H9 (cell line): Measurements from ENCODE around the gene ZNF70. TPM values are rescaled to one million over a fixed set of nuclear protein-coding genes. Genes with fewer than 3 reads are reported as not detected.

Source experiments
- DNase-seq: peaks from one replicate; pipeline ENCODE4 v3.0.0-alpha.2; 2017
- H2AFZ ChIP-seq: one replicate; pipeline ENCODE4 v1.6.1; 2013; ENCODE audit warnings: mild to moderate bottlenecking, low read length, control low read depth, moderate library complexity
- H2AK5ac ChIP-seq: 2 replicates; pipeline ENCODE4 v1.6.1; 2013; ENCODE audit warnings: low read length, control low read depth, mixed read lengths; ENCODE audit not compliant: insufficient read length
- H2BK120ac ChIP-seq: one replicate; pipeline ENCODE4 v1.6.1; 2013; ENCODE audit warnings: low read depth, mild to moderate bottlenecking, low read length, control low read depth, inconsistent platforms; ENCODE audit not compliant: poor library complexity, severe bottlenecking
- H2BK12ac ChIP-seq: 2 replicates; pipeline ENCODE4 v1.6.1; 2013; ENCODE audit warnings: low read length, control low read depth, mixed read lengths, low read depth; ENCODE audit not compliant: insufficient read length
- H2BK15ac ChIP-seq: 2 replicates; pipeline ENCODE4 v1.6.1; 2013; ENCODE audit warnings: low read depth, low read length, control low read depth
- H2BK20ac ChIP-seq: one replicate; pipeline ENCODE4 v1.6.1; 2013; ENCODE audit warnings: low read depth, mild to moderate bottlenecking, low read length, control low read depth, inconsistent platforms; ENCODE audit not compliant: poor library complexity, severe bottlenecking
- H2BK5ac ChIP-seq: 2 replicates; pipeline ENCODE4 v1.6.1; 2013; ENCODE audit warnings: low read length, control low read depth, mixed read lengths; ENCODE audit not compliant: insufficient read length
- H3K14ac ChIP-seq: 2 replicates; pipeline ENCODE4 v1.6.1; 2013; ENCODE audit warnings: low read length, control low read depth; ENCODE audit not compliant: insufficient read depth
- H3K18ac ChIP-seq: 2 replicates; pipeline ENCODE4 v1.6.1; 2013; ENCODE audit warnings: low read depth, mild to moderate bottlenecking, mixed read lengths, low read length, control low read depth; ENCODE audit not compliant: insufficient read length
- H3K23ac ChIP-seq: 2 replicates; pipeline ENCODE4 v1.6.1; 2013; ENCODE audit warnings: low read length, control low read depth, mixed read lengths, low read depth; ENCODE audit not compliant: insufficient read length
- H3K23me2 ChIP-seq: 2 replicates; pipeline ENCODE4 v1.6.1; 2013; ENCODE audit warnings: low read depth, mild to moderate bottlenecking, mixed read lengths, low read length, control low read depth; ENCODE audit not compliant: insufficient read length, poor library complexity, severe bottlenecking
- H3K27ac ChIP-seq: 2 replicates; pipeline ENCODE4 v1.5.1; 2013; ENCODE audit warnings: low read length, control low read depth, mixed read lengths, low read depth; ENCODE audit not compliant: insufficient read length
- H3K27me3 ChIP-seq: 2 replicates; pipeline ENCODE4 v1.6.1; 2013; ENCODE audit warnings: low read length, control low read depth, inconsistent platforms; ENCODE audit not compliant: insufficient read depth
- H3K4ac ChIP-seq: 2 replicates; pipeline ENCODE4 v1.6.1; 2013; ENCODE audit warnings: low read depth, mild to moderate bottlenecking, control low read depth, inconsistent platforms, low read length, moderate library complexity
- H3K4me1 ChIP-seq: 2 replicates; pipeline ENCODE4 v1.6.1; 2013; ENCODE audit warnings: low read length, control low read depth, inconsistent platforms; ENCODE audit not compliant: insufficient read depth
- H3K4me2 ChIP-seq: 2 replicates; pipeline ENCODE4 v1.6.1; 2013; ENCODE audit warnings: low read length, control low read depth, mixed read lengths; ENCODE audit not compliant: insufficient read length, insufficient read depth
- H3K56ac ChIP-seq: 2 replicates; pipeline ENCODE4 v1.6.1; 2013; ENCODE audit warnings: low read depth, mild to moderate bottlenecking, mixed read lengths, low read length, control low read depth; ENCODE audit not compliant: insufficient read length
- H3K79me1 ChIP-seq: 2 replicates; pipeline ENCODE4 v1.6.1; 2013; ENCODE audit warnings: low read depth, mild to moderate bottlenecking, moderate library complexity, low read length, control low read depth, inconsistent platforms; ENCODE audit not compliant: insufficient read depth, poor library complexity, severe bottlenecking
- H3K79me2 ChIP-seq: 2 replicates; pipeline ENCODE4 v1.6.1; 2013; ENCODE audit warnings: low read length, control low read depth, inconsistent platforms; ENCODE audit not compliant: insufficient read depth
- H3K9ac ChIP-seq: 2 replicates; pipeline ENCODE4 v1.6.1; 2013; ENCODE audit warnings: low read length, control low read depth, mixed read lengths; ENCODE audit not compliant: insufficient read length; ENCODE audit errors: extremely low read depth
- H3K9me3 ChIP-seq: one replicate; pipeline ENCODE4 v1.6.1; 2013; ENCODE audit warnings: low read depth, low read length, inconsistent platforms; ENCODE audit not compliant: control insufficient read depth
- H3T11ph ChIP-seq: one replicate; pipeline ENCODE4 v1.6.1; 2013; ENCODE audit warnings: mild to moderate bottlenecking, low read length, control low read depth, inconsistent platforms
- H4K20me1 ChIP-seq: one replicate; pipeline ENCODE4 v1.6.1; 2013; ENCODE audit not compliant: control insufficient read depth, insufficient read length, insufficient read depth
- H4K5ac ChIP-seq: 2 replicates; pipeline ENCODE4 v1.6.1; 2013; ENCODE audit warnings: low read depth, mild to moderate bottlenecking, mixed read lengths, low read length, control low read depth; ENCODE audit not compliant: insufficient read length
- H4K8ac ChIP-seq: replicated peaks from 2 replicates; pipeline ENCODE4 v1.6.1; 2013; ENCODE audit warnings: low read length, control low read depth, mixed read lengths, low read depth; ENCODE audit not compliant: insufficient read length
- H4K91ac ChIP-seq: 2 replicates; pipeline ENCODE4 v1.6.1; 2013; ENCODE audit warnings: low read depth, mild to moderate bottlenecking, moderate library complexity, mixed read lengths, low read length, control low read depth; ENCODE audit not compliant: insufficient read length
- H3K27ac Mint-ChIP-seq, 3 experiments: 2 replicates in 2 of 3; 3 replicates in 1 of 3; pipeline ENCODE4 v1.8.0; 2020 to 2021; ENCODE audit warnings: mixed read lengths in 3 of 3, mild to moderate bottlenecking in 1 of 3, moderate library complexity in 1 of 3
- H3K27me3 Mint-ChIP-seq: 2 replicates; pipeline ENCODE4 v1.8.0; 2021; ENCODE audit warnings: low read depth, mild to moderate bottlenecking, moderate library complexity, mixed read lengths
- H3K36me3 Mint-ChIP-seq, 3 experiments: 2 replicates in 2 of 3; 3 replicates in 1 of 3; pipeline ENCODE4 v1.8.0; 2020 to 2021; ENCODE audit warnings: low read depth in 3 of 3, mixed read lengths in 3 of 3; ENCODE audit not compliant: insufficient read depth in 1 of 3
- H3K4me1 Mint-ChIP-seq, 2 experiments: 2 replicates each; pipeline ENCODE4 v1.8.0; 2020; ENCODE audit warnings: mixed read lengths in 2 of 2
- H3K4me3 Mint-ChIP-seq, 2 experiments: 2 replicates in 1 of 2; 3 replicates in 1 of 2; pipeline ENCODE4 v1.8.0; 2020 to 2021; ENCODE audit warnings: mild to moderate bottlenecking in 2 of 2, mixed read lengths in 2 of 2, moderate library complexity in 1 of 2
- H3K9me3 Mint-ChIP-seq, 2 experiments: 2 replicates in 1 of 2; 3 replicates in 1 of 2; pipeline ENCODE4 v1.8.0; 2020; ENCODE audit warnings: mild to moderate bottlenecking in 2 of 2, mixed read lengths in 2 of 2, moderate library complexity in 1 of 2
- WGBS: extraction: QIAGEN DNeasy Blood & Tissue Kit; methylation state at CpG from one replicate; pipeline ENCODE4 v1.1.7; 2013; ENCODE audit warnings: missing lambda C conversion rate, low lambda C conversion rate, mixed read lengths; ENCODE audit not compliant: insufficient read length; ENCODE audit errors: extremely low coverage; 5-methylcytosine and 5-hydroxymethylcytosine counted together
- total RNA-seq: library from RNA; stranded (reverse); gene quantifications from 2 replicates; pipeline ENCODE4 v1.2.1, GENCODE V29; 2021
- TF ChIP-seq, protein P1 (sequence below): fragments of 200-600 bp; sonication (generic); conservative IDR thresholded peaks from 3 replicates; pipeline ENCODE4 v1.8.0; 2021; ENCODE audit warnings: antibody characterized with exemption, mild to moderate bottlenecking

The ZNF70 gene
- total RNA-seq, 1 experiment from 2014 or later, result 3.5 TPM

DNA sequence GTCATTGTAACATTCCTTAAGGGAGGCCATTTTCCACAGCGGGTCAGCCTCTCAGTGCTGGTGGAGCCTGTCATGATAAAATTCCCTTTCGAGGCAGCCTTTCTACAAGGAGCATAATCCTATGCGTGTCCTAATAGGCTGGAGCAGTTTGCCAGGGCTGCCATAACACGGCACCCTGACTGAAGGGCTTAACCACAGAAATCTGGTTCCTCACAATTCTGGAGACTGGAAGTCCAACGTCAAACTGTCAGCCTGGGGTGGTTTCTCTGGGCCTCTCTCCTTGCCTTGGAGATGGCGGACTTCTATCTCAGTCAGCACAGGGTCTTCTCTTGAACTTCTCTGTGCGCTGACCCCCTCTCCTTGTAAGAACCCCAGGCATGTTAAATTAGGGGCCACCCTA is 61.5 kb downstream of the ZNF70 start:
- Mint-ChIP-seq H3K4me1 (no peaks in the 10 kb centered on the region), H3K4me3 (no peak overlapping the region), H3K9me3 (no peaks in the 10 kb centered on the region), H3K36me3 (peaks cover 17 to 36% (median 31%) of the 10 kb centered on the region in 3 experiments), H3K27ac (no peak overlapping the region; a peak in 1 of 7 replicates), H3K27me3 (no peaks in the 10 kb centered on the region)
- Histone ChIP-seq H2BK20ac (no peak overlapping the region), H4K5ac (no peak overlapping the region), H3K9ac (no peak overlapping the region), H3K56ac (no peak overlapping the region), H3K4ac (no peak overlapping the region), H3K27me3 (no peaks in the 10 kb centered on the region), H3K79me2 (no peaks in the 10 kb centered on the region), H3K23ac (no peak overlapping the region), H3K14ac (no peak overlapping the region), H3K23me2 (peaks cover 2% of the 10 kb centered on the region), H3T11ph (no peak overlapping the region), H2BK5ac (no peak overlapping the region), H4K8ac (no peak overlapping the region), H3K18ac (no peak overlapping the region), H2BK12ac (no peak overlapping the region), H3K4me2 (no peak overlapping the region), H3K79me1 (no peaks in the 10 kb centered on the region), H2BK120ac (no peak overlapping the region), H4K91ac (no peak overlapping the region), H4K20me1 (peaks cover 2% of the 10 kb centered on the region), H2BK15ac (no peak overlapping the region), H2AFZ (no peak overlapping the region), H3K9me3 (no peaks in the 10 kb centered on the region), H3K27ac (no peak overlapping the region), H2AK5ac (no peak overlapping the region), H3K4me1 (no peaks in the 10 kb centered on the region)
- TF ChIP-seq, protein P1, sequence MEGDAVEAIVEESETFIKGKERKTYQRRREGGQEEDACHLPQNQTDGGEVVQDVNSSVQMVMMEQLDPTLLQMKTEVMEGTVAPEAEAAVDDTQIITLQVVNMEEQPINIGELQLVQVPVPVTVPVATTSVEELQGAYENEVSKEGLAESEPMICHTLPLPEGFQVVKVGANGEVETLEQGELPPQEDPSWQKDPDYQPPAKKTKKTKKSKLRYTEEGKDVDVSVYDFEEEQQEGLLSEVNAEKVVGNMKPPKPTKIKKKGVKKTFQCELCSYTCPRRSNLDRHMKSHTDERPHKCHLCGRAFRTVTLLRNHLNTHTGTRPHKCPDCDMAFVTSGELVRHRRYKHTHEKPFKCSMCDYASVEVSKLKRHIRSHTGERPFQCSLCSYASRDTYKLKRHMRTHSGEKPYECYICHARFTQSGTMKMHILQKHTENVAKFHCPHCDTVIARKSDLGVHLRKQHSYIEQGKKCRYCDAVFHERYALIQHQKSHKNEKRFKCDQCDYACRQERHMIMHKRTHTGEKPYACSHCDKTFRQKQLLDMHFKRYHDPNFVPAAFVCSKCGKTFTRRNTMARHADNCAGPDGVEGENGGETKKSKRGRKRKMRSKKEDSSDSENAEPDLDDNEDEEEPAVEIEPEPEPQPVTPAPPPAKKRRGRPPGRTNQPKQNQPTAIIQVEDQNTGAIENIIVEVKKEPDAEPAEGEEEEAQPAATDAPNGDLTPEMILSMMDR, result no peak
- no CpG with 5 or more reads among the region's 7 CpGs for WGBS
- DNase-seq, result no peak

Other genes starting within 250 kb of the ZNF70 start
- gene IGLL1, start 170.8 kb downstream of the ZNF70 start, total RNA-seq, result not detected in 2 replicates
- gene DRICH1, start 118.8 kb downstream of the ZNF70 start, total RNA-seq, result not detected in 2 replicates
- not detected in 2 replicates for gene RGL4, start 60.1 kb downstream of the ZNF70 start, total RNA-seq
- gene VPREB3, start 3.3 kb upstream of the ZNF70 start, total RNA-seq, result 0.50 TPM in 2 replicates
- gene C22orf15, start 11.9 kb upstream of the ZNF70 start, total RNA-seq, result 0.81 and 1.8 TPM in 2 replicates
- gene CHCHD10, start 16.9 kb upstream of the ZNF70 start, total RNA-seq, result 47.5 and 53.7 TPM in 2 replicates
- gene MMP11, start 21.7 kb upstream of the ZNF70 start, total RNA-seq, result 4.9 and 5.3 TPM in 2 replicates
- 132 and 136 TPM in 2 replicates for gene SMARCB1, start 35.9 kb upstream of the ZNF70 start, total RNA-seq
- gene DERL3, start 87.9 kb upstream of the ZNF70 start, total RNA-seq, result 9.0 and 9.8 TPM in 2 replicates
- gene SLC2A11, start 106.8 kb upstream of the ZNF70 start, total RNA-seq, result 12.1 and 15.0 TPM in 2 replicates
- 1,068 and 1,091 TPM in 2 replicates for gene MIF, start 143.3 kb upstream of the ZNF70 start, total RNA-seq
- 4.5 and 4.7 TPM in 2 replicates for gene GSTT2B, start 210.1 kb upstream of the ZNF70 start, total RNA-seq
- gene DDTL, start 215.8 kb upstream of the ZNF70 start, total RNA-seq, result not detected in 2 replicates
- gene DDT, start 223.3 kb upstream of the ZNF70 start, total RNA-seq, result 177 and 185 TPM in 2 replicates
- gene GSTT2, start 229.0 kb upstream of the ZNF70 start, total RNA-seq, result 0.22 and 0.24 TPM in 2 replicates